GM12801 (cell line): ENCODE measurements around the gene SCGB3A2.
A peak's percentile ranks its signal among the peaks of the same experiment; 100 is the strongest.

Experiments
- CTCF ChIP-seq: IDR thresholded peaks from one replicate; pipeline ENCODE4 v1.5.1; 2011; ENCODE audit warnings: control low read depth; ENCODE audit not compliant: insufficient read length; ENCODE audit errors: extremely low read depth

The SCGB3A2 gene

DNA sequence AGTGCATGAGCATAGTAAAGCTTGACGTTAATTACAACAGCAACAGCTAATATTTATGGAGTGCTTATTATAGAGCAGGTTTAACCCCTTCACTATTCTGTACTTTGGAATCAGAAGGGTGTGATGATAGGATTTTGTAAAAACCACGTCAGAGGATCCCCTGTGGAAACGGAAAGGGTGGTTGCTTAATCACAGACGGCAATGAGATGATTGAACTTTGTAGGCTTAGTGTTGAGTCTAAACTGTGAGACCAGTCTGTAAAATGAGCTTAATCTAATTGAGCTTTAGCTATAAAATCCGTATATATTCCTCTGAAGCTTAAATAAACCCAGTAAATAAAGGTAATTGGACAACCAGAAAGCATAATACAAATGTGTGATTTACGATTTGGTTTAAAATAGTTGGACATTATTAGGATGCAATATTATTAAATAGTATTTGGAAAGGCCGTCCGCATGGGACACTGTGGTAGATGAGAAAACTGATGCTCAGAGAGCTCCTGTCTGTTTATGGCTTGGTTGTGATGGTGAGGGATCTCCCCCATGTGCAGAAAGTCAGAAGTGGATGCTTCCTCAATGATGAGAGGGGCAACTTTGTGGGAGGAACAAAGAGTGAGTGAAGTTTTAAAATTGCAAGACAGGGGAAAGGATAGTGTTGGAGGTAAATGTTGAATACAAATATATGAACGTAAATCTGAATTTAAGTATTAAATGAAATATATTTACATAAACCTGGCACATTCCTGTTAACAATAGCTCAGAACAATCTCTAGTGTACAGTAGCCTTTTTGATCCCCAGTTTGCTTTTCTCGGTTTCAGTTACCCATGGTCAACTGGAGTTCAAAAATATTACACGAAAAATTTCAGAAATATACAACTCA, 23.4 kb upstream of the SCGB3A2 start:
- TF ChIP-seq CTCF, result no peak

DNA sequence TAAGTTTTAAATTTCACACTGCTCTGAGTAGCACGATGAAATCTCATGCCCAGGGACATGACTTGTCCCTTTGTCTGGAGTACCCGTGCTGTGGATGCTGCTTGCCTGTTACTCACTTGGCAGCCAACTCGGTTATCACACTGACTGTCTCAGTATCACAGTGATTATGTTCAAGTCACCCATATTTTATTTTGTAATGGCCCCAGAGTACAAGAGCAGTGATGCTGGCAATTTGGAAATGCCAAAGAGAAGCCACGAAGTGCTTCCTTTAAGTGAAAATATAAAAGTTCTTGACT, 22.8 kb upstream of the SCGB3A2 start:
- TF ChIP-seq CTCF, result no peak

GRCh38 chr5:147856801-147857200, 21.7 kb upstream of the SCGB3A2 start:
- TF ChIP-seq CTCF, result no peak

GRCh38 chr5:147857302-147858129, 21.0 kb upstream of the SCGB3A2 start:
- TF ChIP-seq CTCF, result peak; percentile 75

DNA sequence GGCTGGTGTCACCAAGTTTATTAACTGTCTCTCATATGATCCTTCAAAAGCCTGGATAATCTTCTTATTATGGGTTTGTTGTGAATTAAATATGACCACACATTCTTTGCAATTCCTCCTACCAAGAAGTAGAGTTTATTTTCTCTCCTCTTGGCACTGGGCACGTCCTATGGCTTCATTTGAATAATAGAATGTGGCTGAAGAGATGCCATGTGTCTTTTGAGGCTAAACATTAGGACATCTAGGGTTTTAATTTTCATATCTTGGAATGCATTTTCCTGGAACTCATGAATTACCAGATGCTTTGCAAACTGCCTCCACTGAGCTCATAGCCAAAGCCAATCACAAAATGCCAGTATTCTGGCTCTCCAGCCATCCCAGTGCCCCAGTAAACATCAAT, 19.9 kb upstream of the SCGB3A2 start:
- no peak for TF ChIP-seq CTCF

DNA sequence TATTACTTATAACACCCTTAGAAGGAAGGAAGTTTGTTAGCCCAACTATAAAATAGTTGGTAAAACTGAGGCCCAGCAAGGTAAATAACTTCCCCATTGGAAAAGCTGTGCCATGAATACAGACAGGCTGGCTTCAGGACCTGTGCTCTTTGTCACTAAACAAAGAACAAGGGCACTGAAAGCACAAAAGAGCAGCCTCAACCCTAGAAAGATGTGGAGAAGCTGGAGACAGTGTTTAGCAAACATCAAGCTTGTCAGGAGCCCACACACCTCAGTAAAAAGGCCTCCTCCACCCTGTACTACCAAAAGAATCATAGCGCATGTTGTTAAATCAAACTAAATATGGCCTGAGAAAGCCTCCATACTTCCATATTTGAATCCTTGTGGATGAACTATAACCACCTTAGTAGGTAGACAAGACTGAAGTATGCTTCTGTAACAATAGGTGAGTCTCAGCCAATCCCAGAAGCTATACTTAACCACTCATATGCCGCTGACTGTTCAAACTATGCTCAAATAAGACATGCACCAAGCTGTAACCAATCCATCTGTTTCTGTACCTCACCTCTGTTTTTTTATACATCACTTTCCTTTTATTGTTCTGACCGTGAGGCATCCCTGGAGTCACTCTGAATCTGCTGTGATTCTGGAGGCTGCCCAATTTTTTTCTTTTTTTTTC, 18.4 kb upstream of the SCGB3A2 start:
- no peak for TF ChIP-seq CTCF

- TF ChIP-seq CTCF, result no peak
Measured at GRCh38 chr5:147860641-147861025, 17.9 kb upstream of the SCGB3A2 start.
